Adrenal gland (tissue), 5 donors: ENCODE results near the gene UBQLN3.

Experiments used
- CTCF ChIP-seq, 6 experiments: fragments of 450-650 bp in 4 of 6; fragments of 200-600 bp in 2 of 6; sonication (generic) in 1 of 6; IDR thresholded peaks; 1 replicate in 5 of 6; 2 replicates in 1 of 6; pipeline versions ENCODE4 v1.5.1 to v1.8.0; 2016 to 2021; ENCODE audit warnings: antibody characterized with exemption in 6 of 6, mild to moderate bottlenecking in 2 of 6, moderate library complexity in 1 of 6
- POLR2A ChIP-seq, 2 donors: fragments of 450-650 bp; IDR thresholded peaks; one replicate each; pipeline ENCODE4 v1.6.1; 2017; ENCODE audit warnings: antibody characterized with exemption in 2 of 2, mild to moderate bottlenecking in 2 of 2, moderate library complexity in 1 of 2
- donor health status: DM: no; HTN: no; CAD: no.

- TF ChIP-seq CTCF (IDR thresholded peaks at IDR 0.05): no peak
- TF ChIP-seq POLR2A (IDR thresholded peaks at IDR 0.05): no peak
These were observed 6.8 kb upstream of the UBQLN3 start, which contains the start of gene UBQLNL for GRCh38 chr11:5516599-5516998.
